Frontal cortex (tissue), 4 donors: ENCODE data around the gene ARHGEF12. TPM values are rescaled to one million over a fixed set of nuclear protein-coding genes. Genes with fewer than 3 reads are reported as not detected.

Experiments used
- DNase-seq, 2 donors: peaks; one replicate each; pipeline ENCODE4 v3.0.0; 2012; ENCODE audit warnings: low spot score in 2 of 2
- FAIRE-seq: peaks from 2 replicates; lab custom pipeline; 2012; peaks lifted over from hg19 to GRCh38; lab: Jason Lieb, UNC
- total RNA-seq: library from RNA; depleted of rRNA; stranded (reverse); fragments of >200 nt; gene quantifications from one replicate; pipeline ENCODE4 v1.2.3, GENCODE V29; 2014
- donor health status: control.
- donor health status: control.
- donor health status: control.

ARHGEF12 gene
- total RNA-seq = 202 TPM

GRCh38 chr11:120335908-120336640 lies at the start of gene ARHGEF12:
Gene ARHGEF12 (plus strand): TSS chr11:120336413. CDS start chr11:120337244, 831 bp downstream.
- FAIRE-seq (no peak), DNase-seq (peak; percentile 89 to 96)

- no peak for DNase-seq
- FAIRE-seq = no peak
Observed at GRCh38 chr11:120288021-120288420, 48.2 kb upstream of the ARHGEF12 start.

GRCh38 chr11:120289426-120289825 lies 46.8 kb upstream of the ARHGEF12 start:
- no peak for FAIRE-seq

GRCh38 chr11:120290956-120291355 lies 45.3 kb upstream of the ARHGEF12 start:
- DNase-seq (no peak), FAIRE-seq (no peak)

More at GRCh38 chr11:120289426-120289825, 46.8 kb upstream of the ARHGEF12 start:
- DNase-seq = no peak

- DNase-seq = no peak
- no peak for FAIRE-seq
Observed at GRCh38 chr11:120293038-120293800, 43.0 kb upstream of the ARHGEF12 start.

GRCh38 chr11:120294096-120294495 lies 42.1 kb upstream of the ARHGEF12 start:
- DNase-seq = no peak
- FAIRE-seq = no peak

- no peak for FAIRE-seq
- no peak for DNase-seq
Observed at GRCh38 chr11:120295099-120295498, 41.1 kb upstream of the ARHGEF12 start.

GRCh38 chr11:120296554-120296953 lies 39.7 kb upstream of the ARHGEF12 start:
- no peak for FAIRE-seq

GRCh38 chr11:120298461-120298860 lies 37.8 kb upstream of the ARHGEF12 start:
- FAIRE-seq (no peak), DNase-seq (no peak)

More at GRCh38 chr11:120296554-120296953, 39.7 kb upstream of the ARHGEF12 start:
- no peak for DNase-seq

- DNase-seq (no peak), FAIRE-seq (no peak)
Observed at GRCh38 chr11:120302001-120302805, 34.0 kb upstream of the ARHGEF12 start.

- FAIRE-seq (no peak), DNase-seq (peak; percentile 32 to 60)
Observed at GRCh38 chr11:120303004-120303637, 33.1 kb upstream of the ARHGEF12 start.

GRCh38 chr11:120304526-120304925 lies 31.7 kb upstream of the ARHGEF12 start:
- FAIRE-seq = no peak
- no peak for DNase-seq

GRCh38 chr11:120305286-120305685 lies 30.9 kb upstream of the ARHGEF12 start:
- FAIRE-seq = no peak
- DNase-seq = no peak

- FAIRE-seq (no peak), DNase-seq (no peak)
Observed at GRCh38 chr11:120306519-120307242, 29.5 kb upstream of the ARHGEF12 start.

GRCh38 chr11:120307476-120307875 lies 28.7 kb upstream of the ARHGEF12 start:
- DNase-seq = no peak
- no peak for FAIRE-seq

- DNase-seq (no peak), FAIRE-seq (no peak)
Observed at GRCh38 chr11:120308081-120308480, 28.1 kb upstream of the ARHGEF12 start.

- DNase-seq (no peak), FAIRE-seq (no peak)
Observed at GRCh38 chr11:120310870-120311269, 25.3 kb upstream of the ARHGEF12 start.

GRCh38 chr11:120314861-120315260 lies 21.4 kb upstream of the ARHGEF12 start:
- DNase-seq (no peak), FAIRE-seq (no peak)
